DND-41 (cell line): ENCODE results near the gene PRODH.
"Not testable (repeated sequence)": the region's sequence is repeated elsewhere in the genome, so short reads cannot be mapped to it uniquely, and the experiment has no call there.

Experiments used
- ATAC-seq: fragments of 200-7000 bp; cut with Tn5 transposase; 3 replicates; pipeline ENCODE4 v1.9.1; 2021; ENCODE audit warnings: low read depth; ENCODE audit not compliant: insufficient read depth
- DNase-seq: peaks from one replicate; pipeline ENCODE4 v3.0.0-alpha.2; 2020
- H2AFZ ChIP-seq: 2 replicates; pipeline ENCODE4 v1.6.0; 2012; ENCODE audit warnings: low read depth, low read length
- H3K27ac ChIP-seq: 2 replicates; pipeline ENCODE4 v1.5.1; 2012; ENCODE audit warnings: low read length, inconsistent platforms
- H3K27me3 ChIP-seq: fragments of 200-600 bp; sonication (generic); 2 replicates; pipeline ENCODE4 v1.6.0; 2012; ENCODE audit warnings: low read length, mild to moderate bottlenecking, inconsistent platforms; ENCODE audit not compliant: insufficient read depth, poor library complexity
- H3K36me3 ChIP-seq: 2 replicates; pipeline ENCODE4 v1.5.1; 2012; ENCODE audit warnings: low read length, inconsistent platforms; ENCODE audit not compliant: insufficient read depth
- H3K4me1 ChIP-seq: 2 replicates; pipeline ENCODE4 v1.5.1; 2012; ENCODE audit warnings: mild to moderate bottlenecking, low read length; ENCODE audit not compliant: insufficient read depth
- H3K4me2 ChIP-seq: 2 replicates; pipeline ENCODE4 v1.6.0; 2012; ENCODE audit warnings: mild to moderate bottlenecking, moderate library complexity, low read length, inconsistent platforms; ENCODE audit not compliant: insufficient read depth
- H3K4me3 ChIP-seq, 2 experiments: fragments of 200-600 bp in 1 of 2; shearing (Covaris generic) in 1 of 2; 2 replicates each; pipeline ENCODE4 v1.5.1; 2012 to 2016; ENCODE audit warnings: inconsistent platforms in 2 of 2, low read length in 2 of 2, mild to moderate bottlenecking in 2 of 2, low read depth in 1 of 2, moderate library complexity in 1 of 2
- H3K79me2 ChIP-seq: 2 replicates; pipeline ENCODE4 v1.6.0; 2012; ENCODE audit warnings: low read length, inconsistent platforms; ENCODE audit not compliant: insufficient read depth
- H3K9ac ChIP-seq: 2 replicates; pipeline ENCODE4 v1.6.0; 2012; ENCODE audit warnings: low read depth, mild to moderate bottlenecking, inconsistent platforms, low read length, moderate library complexity
- H3K9me3 ChIP-seq: 2 replicates; pipeline ENCODE4 v1.5.1; 2012; ENCODE audit warnings: low read length, moderate library complexity, mild to moderate bottlenecking, inconsistent platforms; ENCODE audit not compliant: insufficient read depth, severe bottlenecking
- H4K20me1 ChIP-seq: 2 replicates; pipeline ENCODE4 v1.6.0; 2012; ENCODE audit warnings: low read length; ENCODE audit not compliant: insufficient read depth
- EZH2 ChIP-seq: IDR thresholded peaks from 3 replicates; pipeline ENCODE4 v1.6.1; 2012; ENCODE audit warnings: borderline replicate concordance, low read depth, mild to moderate bottlenecking, moderate library complexity, low read length, inconsistent platforms; ENCODE audit not compliant: severe bottlenecking
- TF ChIP-seq, protein P1 (sequence below): IDR thresholded peaks from 2 replicates; pipeline ENCODE4 v1.5.1; 2012; ENCODE audit warnings: borderline replicate concordance, low read length, moderate library complexity, mild to moderate bottlenecking; ENCODE audit not compliant: poor library complexity, severe bottlenecking; ENCODE audit errors: extremely low read depth

PRODH gene

DNA sequence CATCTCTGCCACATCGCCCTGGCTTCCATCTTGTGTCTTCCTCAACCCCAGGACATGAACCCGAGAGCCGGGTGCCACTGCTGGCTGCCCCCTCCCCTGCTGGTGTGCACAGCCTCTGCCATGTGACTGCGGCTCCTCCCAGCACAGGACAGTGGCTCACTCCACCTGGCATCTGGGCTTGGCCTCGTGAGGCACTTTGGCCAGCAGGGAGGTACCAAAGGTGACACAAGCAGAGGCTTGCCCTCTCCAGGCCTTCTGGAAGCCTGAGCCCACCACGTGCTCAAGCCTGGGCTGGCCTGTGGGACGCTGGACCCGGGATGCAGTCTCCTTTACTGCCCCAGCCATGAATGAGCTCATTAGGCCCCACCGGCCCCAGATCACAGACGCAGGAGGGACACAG, 21.5 kb downstream of the PRODH start:
- H2AFZ ChIP-seq, H3K36me3 ChIP-seq, H3K9ac ChIP-seq, H4K20me1 ChIP-seq, DNase-seq, H3K27me3 ChIP-seq, H3K4me2 ChIP-seq, ATAC-seq, H3K4me1 ChIP-seq, H3K9me3 ChIP-seq, H3K4me3 ChIP-seq, H3K79me2 ChIP-seq, H3K27ac ChIP-seq: not testable (repeated sequence)

- not testable (repeated sequence) for H3K79me2 ChIP-seq, ATAC-seq, H3K27me3 ChIP-seq, H3K4me3 ChIP-seq, H3K4me1 ChIP-seq, H4K20me1 ChIP-seq, H3K4me2 ChIP-seq, H3K36me3 ChIP-seq, H3K9ac ChIP-seq, DNase-seq, H3K27ac ChIP-seq, H2AFZ ChIP-seq, H3K9me3 ChIP-seq
Measured at GRCh38 chr22:18912264-18912946, 23.7 kb downstream of the PRODH start.

GRCh38 chr22:18911535-18911934, 24.6 kb downstream of the PRODH start:
- not testable (repeated sequence) for H3K27ac ChIP-seq, H4K20me1 ChIP-seq, H3K9me3 ChIP-seq, H3K27me3 ChIP-seq, DNase-seq, H3K79me2 ChIP-seq, H2AFZ ChIP-seq, H3K4me3 ChIP-seq, H3K4me1 ChIP-seq, ATAC-seq, H3K36me3 ChIP-seq, H3K4me2 ChIP-seq, H3K9ac ChIP-seq

GRCh38 chr22:18909556-18909955, 26.5 kb downstream of the PRODH start:
- H3K9me3 ChIP-seq: no peaks in the 10 kb centered on the region
- no peaks in the 10 kb centered on the region for H3K36me3 ChIP-seq
- H3K27ac ChIP-seq: no peak overlapping the region
- no peak overlapping the region for H3K4me2 ChIP-seq
- no peak overlapping the region for H2AFZ ChIP-seq
- no peak for TF ChIP-seq EZH2
- TF ChIP-seq, protein P1, sequence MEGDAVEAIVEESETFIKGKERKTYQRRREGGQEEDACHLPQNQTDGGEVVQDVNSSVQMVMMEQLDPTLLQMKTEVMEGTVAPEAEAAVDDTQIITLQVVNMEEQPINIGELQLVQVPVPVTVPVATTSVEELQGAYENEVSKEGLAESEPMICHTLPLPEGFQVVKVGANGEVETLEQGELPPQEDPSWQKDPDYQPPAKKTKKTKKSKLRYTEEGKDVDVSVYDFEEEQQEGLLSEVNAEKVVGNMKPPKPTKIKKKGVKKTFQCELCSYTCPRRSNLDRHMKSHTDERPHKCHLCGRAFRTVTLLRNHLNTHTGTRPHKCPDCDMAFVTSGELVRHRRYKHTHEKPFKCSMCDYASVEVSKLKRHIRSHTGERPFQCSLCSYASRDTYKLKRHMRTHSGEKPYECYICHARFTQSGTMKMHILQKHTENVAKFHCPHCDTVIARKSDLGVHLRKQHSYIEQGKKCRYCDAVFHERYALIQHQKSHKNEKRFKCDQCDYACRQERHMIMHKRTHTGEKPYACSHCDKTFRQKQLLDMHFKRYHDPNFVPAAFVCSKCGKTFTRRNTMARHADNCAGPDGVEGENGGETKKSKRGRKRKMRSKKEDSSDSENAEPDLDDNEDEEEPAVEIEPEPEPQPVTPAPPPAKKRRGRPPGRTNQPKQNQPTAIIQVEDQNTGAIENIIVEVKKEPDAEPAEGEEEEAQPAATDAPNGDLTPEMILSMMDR: no peak
- no peak overlapping the region for H3K9ac ChIP-seq
- ATAC-seq (no peak), DNase-seq (no peak)
- H3K4me3 ChIP-seq: no peak overlapping the region
- no peaks in the 10 kb centered on the region for H3K27me3 ChIP-seq
- H4K20me1 ChIP-seq: no peaks in the 10 kb centered on the region
- H3K79me2 ChIP-seq: no peaks in the 10 kb centered on the region
- no peaks in the 10 kb centered on the region for H3K4me1 ChIP-seq

DNA sequence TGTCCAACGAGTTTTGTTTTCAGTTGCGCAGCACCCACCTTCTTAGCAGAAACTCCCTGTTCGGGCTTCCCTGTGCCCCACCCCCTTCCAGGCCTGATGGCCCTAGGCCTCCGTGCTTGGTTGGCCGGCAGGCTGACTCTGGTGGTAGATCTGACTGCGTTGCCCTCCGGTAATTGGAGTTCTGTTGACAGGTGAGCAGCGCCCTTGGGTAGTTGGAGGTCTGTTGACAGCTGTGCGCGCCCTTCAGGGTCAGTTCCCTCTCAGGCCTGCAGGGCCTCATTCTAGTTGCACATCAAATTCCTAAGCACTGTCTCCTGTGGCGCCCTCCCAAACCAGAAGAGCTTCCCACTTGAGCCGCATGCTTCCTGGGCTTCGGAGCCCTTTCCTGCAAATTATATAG, 29.2 kb downstream of the PRODH start:
- no peak for DNase-seq
- TF ChIP-seq, protein P1: no peak
- no peak for TF ChIP-seq EZH2
- Histone ChIP-seq H3K36me3 (no peaks in the 10 kb centered on the region), H4K20me1 (no peaks in the 10 kb centered on the region), H2AFZ (no peak overlapping the region), H3K4me3 (no peak overlapping the region), H3K27ac (no peak overlapping the region), H3K4me1 (no peaks in the 10 kb centered on the region), H3K79me2 (no peaks in the 10 kb centered on the region), H3K4me2 (no peak overlapping the region), H3K9me3 (no peaks in the 10 kb centered on the region), H3K9ac (no peak overlapping the region), H3K27me3 (no peaks in the 10 kb centered on the region)
- ATAC-seq: no peak

DNA sequence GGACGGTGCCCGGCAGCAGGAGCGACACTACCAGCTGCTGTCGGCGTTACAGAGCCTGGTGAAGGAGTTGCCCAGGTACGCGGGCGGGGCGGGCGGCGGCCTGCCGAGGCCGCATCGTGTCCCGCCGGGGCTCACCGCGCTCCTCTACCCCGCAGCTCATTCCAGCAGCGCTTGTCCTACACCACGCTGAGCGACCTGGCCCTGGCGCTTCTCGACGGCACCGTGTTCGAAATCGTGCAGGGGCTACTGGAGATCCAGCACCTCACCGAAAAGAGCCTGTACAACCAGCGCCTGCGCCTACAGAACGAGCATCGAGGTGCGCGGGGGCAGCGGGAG, 29.7 kb downstream of the PRODH start:
- H3K36me3 ChIP-seq, H3K27me3 ChIP-seq, H3K79me2 ChIP-seq, H3K27ac ChIP-seq, H4K20me1 ChIP-seq, H2AFZ ChIP-seq, H3K9ac ChIP-seq, H3K4me2 ChIP-seq, H3K4me1 ChIP-seq, DNase-seq, H3K9me3 ChIP-seq, H3K4me3 ChIP-seq: not testable (repeated sequence)
- ATAC-seq: peak; percentile 58; the same call in 2 of the 3 replicates
